Aorta (tissue), 5 donors: ENCODE data around the gene ACTN1. TPM values are rescaled to one million over a fixed set of nuclear protein-coding genes. Genes with fewer than 3 reads are reported as not detected.
"Not testable (repeated sequence)": the region's sequence is repeated elsewhere in the genome, so short reads cannot be mapped to it uniquely, and the experiment has no call there.

Experiments used
- ATAC-seq: fragments of 200-7000 bp; cut with Tn5 transposase; one replicate; pipeline ENCODE4 v1.9.1; 2022; ENCODE audit warnings: moderate library complexity; ENCODE audit not compliant: low FRiP score
- DNase-seq, 2 donors: peaks; one replicate each; pipeline ENCODE4 v3.0.0-alpha.2; 2020
- H3K27ac ChIP-seq, 2 donors: one replicate each; pipeline ENCODE4 v1.5.1; 2013; ENCODE audit warnings: low read length in 2 of 2, mild to moderate bottlenecking in 2 of 2, moderate library complexity in 2 of 2, control low read depth in 1 of 2, inconsistent platforms in 1 of 2, low read depth in 1 of 2
- H3K27me3 ChIP-seq, 2 donors: one replicate each; pipeline ENCODE4 v1.6.1; 2013; ENCODE audit warnings: control low read depth in 1 of 2, low read length in 1 of 2, mild to moderate bottlenecking in 1 of 2, moderate library complexity in 1 of 2; ENCODE audit not compliant: insufficient read depth in 2 of 2, control insufficient read depth in 1 of 2
- H3K36me3 ChIP-seq, 2 donors: one replicate each; pipeline ENCODE4 v1.6.1; 2013; ENCODE audit warnings: control low read depth in 1 of 2, low read length in 1 of 2, mild to moderate bottlenecking in 1 of 2; ENCODE audit not compliant: insufficient read depth in 2 of 2, control insufficient read depth in 1 of 2
- H3K4me1 ChIP-seq, 2 donors: one replicate each; pipeline ENCODE4 v1.6.1; 2013; ENCODE audit warnings: low read length in 2 of 2, control low read depth in 1 of 2, mild to moderate bottlenecking in 1 of 2, moderate library complexity in 1 of 2; ENCODE audit not compliant: insufficient read depth in 2 of 2, control insufficient read depth in 1 of 2
- H3K4me3 ChIP-seq, 2 donors: one replicate each; pipeline ENCODE4 v1.5.1; 2013; ENCODE audit warnings: low read length in 2 of 2, control low read depth in 1 of 2, mild to moderate bottlenecking in 1 of 2
- H3K9me3 ChIP-seq: one replicate; pipeline ENCODE4 v1.6.1; 2013; ENCODE audit warnings: mild to moderate bottlenecking, low read length; ENCODE audit not compliant: control insufficient read depth
- WGBS, 2 donors: extraction: QIAGEN DNeasy Blood & Tissue Kit; methylation state at CpG; one replicate each; pipeline ENCODE4 v1.1.7; 2013; 5-methylcytosine and 5-hydroxymethylcytosine counted together
- intact Hi-C, 2 donors: fragments of 100-400 bp; cut with DNase I; formaldehyde crosslinking; loops; one replicate each; pipeline versions ENCODE4 v1.14.2 to v1.15.0; 2022
- polyA plus RNA-seq, 2 donors: library from polyadenylated mRNA; stranded (reverse); fragments of 200-250 nt; gene quantifications; one replicate each; pipeline ENCODE4 v1.2.3, GENCODE V29; 2013
- total RNA-seq, 2 donors: library from RNA; stranded (reverse); fragmentation: NEBNext Ultra II Directional; extraction: Animal tissue kit (Norgen Biotek cat#: 25700); gene quantifications; one replicate each; pipeline ENCODE4 v1.2.1, GENCODE V29; 2021
- donor health status: healthy with polysubstance abuse.
- donor health status: Bipolar disorder and iron deficiency.
- donor health status: DM: no; HTN: no; CAD: no.
- donor health status: DM: no; HTN: no; CAD: no.
- donor health status: DM: yes; HTN: yes; CAD: no.

ACTN1 gene
- total and polyA plus RNA-seq, 4 donors = 82.0 to 1,590 (median 631) TPM

DNA sequence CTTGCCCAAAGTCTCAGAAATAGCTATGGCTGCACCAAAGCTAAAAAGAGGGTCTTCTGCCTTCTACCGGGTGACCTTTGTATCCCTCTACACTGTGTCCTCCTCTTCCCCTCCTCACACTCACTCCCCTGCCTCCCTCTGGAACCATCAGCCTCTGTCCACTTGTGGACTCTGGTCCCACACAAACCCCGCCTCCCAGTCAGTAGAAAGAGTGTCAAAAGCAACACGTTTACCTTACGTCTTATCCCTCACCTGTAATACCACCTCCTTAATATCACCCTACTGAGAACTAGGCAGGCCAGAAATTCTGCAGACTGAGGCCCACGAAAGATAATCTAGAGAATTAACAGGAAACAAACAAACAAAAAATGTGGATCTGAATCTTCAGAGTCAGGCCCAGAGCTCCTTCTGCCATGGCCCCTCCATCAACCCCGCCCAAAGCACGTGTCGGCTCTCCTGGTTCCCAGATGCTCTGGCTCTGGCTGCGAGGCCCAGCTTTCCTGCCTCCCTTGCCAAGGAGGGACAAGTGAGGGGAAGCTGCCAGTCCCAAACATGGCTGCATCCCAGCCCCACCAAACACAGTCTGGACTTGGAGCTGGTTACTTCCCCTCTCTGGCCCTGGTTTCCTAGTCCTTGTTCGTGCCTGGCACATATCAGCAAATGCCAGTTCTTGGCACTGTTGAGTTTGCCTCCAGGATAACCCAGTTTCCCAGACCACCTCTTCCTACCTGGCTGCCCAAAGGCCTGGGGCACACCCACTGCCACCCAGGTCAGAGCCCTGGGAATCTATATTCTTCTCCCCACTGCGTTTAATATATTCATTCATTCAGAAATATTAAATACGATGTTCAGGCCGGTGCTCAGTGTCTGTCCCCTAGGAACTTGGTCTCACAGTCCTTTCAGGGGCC lies 2.7 kb downstream of the ACTN1 start:
- peak; percentile 78 to 86 for DNase-seq

DNA sequence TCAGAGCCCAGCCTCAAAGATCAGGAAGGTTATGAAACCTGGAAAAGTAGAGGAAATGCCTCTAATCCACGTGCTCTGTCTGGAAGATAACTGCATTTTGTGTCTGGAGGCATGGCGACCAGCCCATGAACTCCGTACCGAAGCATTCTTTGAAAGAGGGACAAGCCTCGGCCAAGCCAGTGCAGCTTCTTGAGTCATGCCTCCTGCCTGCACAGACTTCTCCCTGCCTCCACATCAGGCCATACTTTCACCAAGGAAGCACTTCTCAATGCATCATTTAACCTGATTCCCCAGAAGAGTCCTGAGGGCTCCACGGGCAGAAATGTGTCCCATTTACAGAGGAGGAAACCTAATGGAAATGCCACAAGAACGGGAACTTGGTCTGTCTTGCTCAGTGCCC lies 3.4 kb downstream of the ACTN1 start:
- no peaks in the 10 kb centered on the region for H3K4me1 ChIP-seq
- WGBS, 2 donors = 2 to 5% methylated on average over 7 of the region's 7 CpGs

More for the DNA sequence above, 2.7 kb downstream of the ACTN1 start:
- peak; percentile 4 for ATAC-seq
- Histone ChIP-seq H3K4me3 (peak overlapping the region; percentile 62 to 95), H3K36me3 (no peaks in the 10 kb centered on the region), H3K9me3 (no peaks in the 10 kb centered on the region), H3K27me3 (no peaks in the 10 kb centered on the region), H3K4me1 (peaks cover under 1% of the 10 kb centered on the region in 2 donors), H3K27ac (peak overlapping the region; percentile 100)
- 3 to 7% methylated on average over 13 of the region's 13 CpGs for WGBS, 2 donors
- intact Hi-C loops = loop anchor here in 1 of 2 donors (5.0 kb wide), 2 partner anchors 34 to 121 kb away; no protein-coding TSS in a partner anchor

DNA sequence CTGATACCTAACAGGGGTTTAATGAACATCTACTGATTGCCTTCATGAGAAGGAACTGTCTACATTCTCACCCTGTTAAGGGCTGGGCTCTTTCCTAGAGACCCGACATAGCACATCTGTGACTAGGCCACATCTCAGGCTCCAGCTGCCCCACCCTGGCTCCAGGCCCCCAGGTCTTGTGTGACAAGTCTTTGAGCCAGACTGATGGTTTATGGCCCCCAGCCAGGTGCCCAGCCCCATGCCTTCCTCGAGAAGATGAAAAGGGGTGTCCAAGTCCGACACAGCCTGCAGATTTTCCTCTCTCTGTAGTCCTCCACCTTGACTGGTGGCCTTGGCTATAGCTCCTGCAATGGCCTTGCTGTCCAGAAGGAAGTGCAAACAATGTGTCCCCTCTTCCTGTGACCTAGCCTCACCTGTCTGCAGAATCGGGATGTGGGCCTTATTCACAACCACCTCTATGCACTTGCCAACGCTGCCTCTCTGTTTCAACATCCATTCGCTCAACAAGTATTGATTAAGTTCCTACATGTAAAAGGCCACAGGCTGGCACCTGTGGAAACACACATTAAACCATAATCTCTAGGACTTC lies 4.2 kb downstream of the ACTN1 start:
- H3K27ac ChIP-seq = peak overlapping the region; percentile 34 to 60
- H3K27me3 ChIP-seq = no peaks in the 10 kb centered on the region
- no peaks in the 10 kb centered on the region for H3K36me3 ChIP-seq
- intact Hi-C loops = loop anchor here (2.0 to 5.0 kb wide), 4 partner anchors 28 to 122 kb away; no protein-coding TSS in a partner anchor
- WGBS, 2 donors = 14 to 18% methylated on average over 6 of the region's 6 CpGs
- ATAC-seq = no peak
- peak in 1 of 2 donors; percentile 80 for DNase-seq
- H3K4me3 ChIP-seq = no peak overlapping the region
- H3K9me3 ChIP-seq = no peaks in the 10 kb centered on the region
- no peaks in the 10 kb centered on the region for H3K4me1 ChIP-seq

More for the DNA sequence above, 3.4 kb downstream of the ACTN1 start:
- ATAC-seq (no peak), DNase-seq (peak in 1 of 2 donors; percentile 78)
- H3K4me3 ChIP-seq = peak overlapping the region; percentile 32 to 62
- intact Hi-C loops = loop anchor here (2.0 to 5.0 kb wide), 3 partner anchors 29 to 122 kb away; no protein-coding TSS in a partner anchor
- no peaks in the 10 kb centered on the region for H3K9me3 ChIP-seq
- H3K36me3 ChIP-seq = no peaks in the 10 kb centered on the region
- peak overlapping the region; percentile 71 to 100 for H3K27ac ChIP-seq
- H3K27me3 ChIP-seq = no peaks in the 10 kb centered on the region

DNA sequence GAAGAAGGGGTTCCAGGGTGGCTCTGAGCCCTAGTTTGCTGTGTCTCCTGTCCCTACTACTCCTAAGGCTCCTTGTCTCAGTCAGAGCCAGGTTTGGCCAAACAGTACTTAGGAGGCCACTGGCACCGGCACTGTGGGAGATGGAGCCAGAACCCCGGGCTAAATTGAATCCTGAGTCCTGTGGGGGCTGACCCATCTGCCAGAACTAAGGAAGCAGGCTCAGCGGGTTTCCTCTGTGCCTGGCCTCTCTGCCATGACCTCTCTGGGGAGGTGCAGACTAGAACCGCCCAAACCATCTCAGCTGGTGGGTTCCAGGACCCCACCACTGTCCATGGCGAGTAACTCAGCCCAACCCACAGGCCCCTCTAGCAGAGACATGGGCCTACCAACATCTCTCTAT lies 5.5 kb downstream of the ACTN1 start:
- H3K27me3 ChIP-seq = no peaks in the 10 kb centered on the region
- ATAC-seq = no peak
- 26 to 28% methylated on average over 5 of the region's 5 CpGs for WGBS, 2 donors
- H3K36me3 ChIP-seq = no peaks in the 10 kb centered on the region
- intact Hi-C loops = loop anchor here (2.0 to 5.0 kb wide), 2 partner anchors 27 to 61 kb away; no protein-coding TSS in a partner anchor
- H3K4me1 ChIP-seq = peaks cover 0 to 6% of the 10 kb centered on the region in 2 donors
- peak in 1 of 2 donors; percentile 61 for DNase-seq
- no peak overlapping the region for H3K4me3 ChIP-seq
- peak overlapping the region in 1 of 2 donors; percentile 15 for H3K27ac ChIP-seq
- H3K9me3 ChIP-seq = no peaks in the 10 kb centered on the region

DNA sequence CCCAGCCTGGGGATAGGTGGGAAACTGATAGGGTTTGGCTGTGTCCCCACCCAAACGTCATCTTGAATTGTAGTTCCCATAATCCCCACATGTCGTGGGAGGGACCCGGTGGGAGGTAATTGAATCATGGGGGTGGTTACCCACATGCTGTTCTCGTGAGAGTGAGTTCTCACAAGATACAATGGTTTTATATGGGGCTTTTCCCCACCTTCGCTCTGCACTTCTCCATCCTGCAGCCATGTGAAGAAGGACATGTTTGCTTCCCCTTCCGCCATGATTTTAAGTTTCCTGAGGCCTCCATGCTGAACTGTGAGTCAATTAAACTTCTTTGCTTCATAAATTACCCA lies 5.9 kb downstream of the ACTN1 start:
- H3K4me3 ChIP-seq, DNase-seq, H3K4me1 ChIP-seq, H3K27me3 ChIP-seq, ATAC-seq, H3K9me3 ChIP-seq, H3K36me3 ChIP-seq: not testable (repeated sequence)
- H3K27ac ChIP-seq = peak overlapping the region; percentile 16 to 68
- 25 to 36% methylated on average over 6 of the region's 6 CpGs for WGBS, 2 donors
- intact Hi-C loops = loop anchor here in 1 of 2 donors (5.0 kb wide), 1 partner anchor 61 kb away; no protein-coding TSS in a partner anchor

DNA sequence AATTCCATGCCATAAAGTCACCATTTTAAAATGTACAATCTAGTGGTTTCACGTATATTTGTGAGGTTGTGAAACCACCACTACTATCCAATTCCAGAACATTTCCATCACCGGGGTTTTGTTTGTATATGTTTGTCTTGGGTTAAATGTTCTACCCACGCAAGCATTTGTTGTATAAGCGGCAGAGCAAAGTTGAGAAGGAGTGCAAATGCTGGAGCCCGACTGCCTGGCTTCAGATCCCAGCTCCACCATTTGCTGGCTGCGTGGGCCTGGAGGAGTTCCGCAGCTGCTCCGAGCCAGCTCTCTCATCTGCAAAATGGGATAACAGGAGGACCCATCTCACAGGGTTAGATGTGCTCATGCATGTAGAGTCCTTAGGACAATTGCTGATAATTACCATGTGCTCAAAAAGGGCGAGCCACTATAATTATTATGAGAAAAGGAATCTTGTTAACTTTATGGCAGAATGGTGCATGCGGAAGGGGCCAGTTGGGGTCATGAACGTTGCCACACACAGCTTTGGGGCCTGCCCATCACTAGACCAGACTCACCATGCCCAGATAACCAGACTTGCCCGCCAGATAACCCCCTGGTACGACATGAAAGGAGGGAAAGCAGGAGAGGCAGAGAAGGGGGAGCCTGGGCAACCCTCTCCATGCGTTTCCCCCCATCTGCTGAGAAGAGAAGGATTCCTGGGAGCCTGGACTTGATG lies 6.4 kb downstream of the ACTN1 start:
- no peak for ATAC-seq
- Histone ChIP-seq H3K4me1 (peaks cover under 1 to 6% of the 10 kb centered on the region in 2 donors), H3K27me3 (no peaks in the 10 kb centered on the region), H3K36me3 (no peaks in the 10 kb centered on the region), H3K9me3 (no peaks in the 10 kb centered on the region), H3K4me3 (no peak overlapping the region), H3K27ac (peak overlapping the region; percentile 16 to 68)
- peak in 1 of 2 donors; percentile 68 for DNase-seq
- WGBS, 2 donors = 13 to 19% methylated on average over 14 of the region's 14 CpGs
- intact Hi-C loops = loop anchor here in 1 of 2 donors (5.0 kb wide), 1 partner anchor 60 kb away; no protein-coding TSS in a partner anchor

DNA sequence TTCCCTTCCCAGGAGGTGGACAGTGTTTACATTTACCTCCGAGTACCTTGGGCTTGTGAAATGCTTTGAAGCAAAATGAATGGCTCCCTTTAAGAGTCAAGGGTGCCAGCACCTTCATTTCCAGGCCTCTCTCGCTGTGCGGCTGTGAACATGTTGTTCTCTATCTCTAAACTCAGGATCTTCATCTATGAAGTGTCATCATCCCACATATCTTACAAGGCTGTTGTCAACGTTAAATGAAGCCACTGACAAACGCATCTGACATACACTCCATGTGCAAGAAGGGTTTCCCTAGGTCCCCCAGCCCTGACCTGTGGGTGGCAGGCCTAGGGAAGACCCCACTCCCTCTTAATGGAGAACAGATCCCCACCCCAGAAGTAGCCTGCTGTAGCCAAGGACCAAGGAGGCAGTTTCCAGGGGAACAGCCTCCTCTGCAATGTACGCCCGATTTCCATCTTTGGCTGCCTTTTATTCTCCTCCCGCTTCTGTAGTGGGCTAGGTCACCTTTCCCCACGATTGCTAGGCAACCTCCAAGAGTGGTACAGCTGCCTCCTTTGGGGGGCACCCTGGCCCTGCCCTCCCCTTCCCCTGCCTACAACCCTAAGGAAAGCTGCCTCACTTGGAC lies 7.6 kb downstream of the ACTN1 start:
- H3K4me3 ChIP-seq = no peak overlapping the region
- peak in 1 of 2 donors; percentile 39 for DNase-seq
- peaks cover 6% of the 10 kb centered on the region in 2 donors for H3K4me1 ChIP-seq
- 14 to 15% methylated on average over 9 of the region's 9 CpGs for WGBS, 2 donors
- no peaks in the 10 kb centered on the region for H3K27me3 ChIP-seq
- intact Hi-C loops = loop anchor here in 1 of 2 donors (5.0 kb wide), 1 partner anchor 59 kb away; no protein-coding TSS in a partner anchor
- no peaks in the 10 kb centered on the region for H3K36me3 ChIP-seq
- ATAC-seq = no peak
- H3K9me3 ChIP-seq = no peaks in the 10 kb centered on the region
- H3K27ac ChIP-seq = peak overlapping the region; percentile 47 to 69

DNA sequence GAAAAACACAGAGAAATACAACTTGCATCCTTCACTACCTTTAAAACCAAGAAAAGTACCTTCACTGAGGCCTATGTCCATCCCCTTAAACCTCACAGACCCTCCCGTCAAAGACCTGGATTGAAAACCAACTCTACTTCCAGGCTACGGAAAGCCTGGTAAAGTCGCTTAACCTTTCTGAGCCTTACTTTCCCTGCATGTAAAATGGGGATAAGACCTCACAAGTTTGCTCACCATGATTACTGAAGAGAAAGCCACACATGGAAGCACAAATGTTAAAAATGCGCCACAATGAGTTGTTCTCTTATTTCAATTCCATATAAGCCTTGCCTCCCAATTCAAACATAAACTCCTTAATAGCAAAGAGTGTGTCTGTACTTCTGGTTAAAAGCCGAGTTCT lies 8.4 kb downstream of the ACTN1 start:
- H3K27ac ChIP-seq = peak overlapping the region; percentile 46 to 69
- H3K4me1 ChIP-seq = peaks cover 6% of the 10 kb centered on the region in 2 donors
- H3K36me3 ChIP-seq = no peaks in the 10 kb centered on the region
- 16 to 24% methylated on average over 5 of the region's 5 CpGs for WGBS, 2 donors
- no peaks in the 10 kb centered on the region for H3K9me3 ChIP-seq
- DNase-seq (no peak), ATAC-seq (no peak)
- no peaks in the 10 kb centered on the region for H3K27me3 ChIP-seq
- H3K4me3 ChIP-seq = no peak overlapping the region
- intact Hi-C loops = loop anchor here in 1 of 2 donors (5.0 kb wide), 1 partner anchor 58 kb away; no protein-coding TSS in a partner anchor
